ENCODE measurements around the gene ADPRM. TPM values are rescaled to one million over a fixed set of nuclear protein-coding genes. Genes with fewer than 3 reads are reported as not detected.

Gene ADPRM
- total and polyA plus RNA-seq, 2 donors (not counting 3 experiments of a cell fraction or from before 2014, with no cell fraction given): 7.4 to 7.6 TPM

- Histone ChIP-seq H3K9ac (replicated peaks; ENCODE audit: extremely low read depth, insufficient read depth, low read length) (no peak within 1 kb of the TSS), H3K9me1 (replicated peaks; ENCODE audit: control insufficient read depth, extremely low read depth, insufficient read depth, low read length) (no peaks in the 10 kb centered on the region), H3K79me2 (ENCODE audit: control insufficient read depth, insufficient read depth, low read length) (no peaks in the 10 kb centered on the region), H3K4me2 (ENCODE audit: insufficient read depth, low read length) (no peak within 1 kb of the TSS), H3K27me3 (ENCODE audit: control insufficient read depth in 2 of 2, insufficient read depth in 2 of 2, low read length in 2 of 2) (no peaks in the 10 kb centered on the region), H3K36me3 (ENCODE audit: control insufficient read depth in 2 of 2, extremely low read depth in 1 of 2, insufficient read depth in 2 of 2, low read length in 2 of 2) (no peaks in the 10 kb centered on the region), H3K4me3 (replicated peaks in 1 of 3; ENCODE audit: insufficient read depth in 1 of 3, low read depth in 1 of 3, low read length in 3 of 3) (no peak within 1 kb of the TSS), H3K27ac (ENCODE audit: insufficient read depth, low read depth, low read length) (no peak within 1 kb of the TSS), H2AFZ (ENCODE audit: low read depth, low read length) (no peak within 1 kb of the TSS), H3K4me1 (ENCODE audit: control insufficient read depth, extremely low read depth, insufficient read depth, low read length) (no peaks in the 10 kb centered on the region), H3K9me3 (replicated peaks; ENCODE audit: control insufficient read depth, insufficient read depth, low read length) (no peaks in the 10 kb centered on the region), H4K20me1 (replicated peaks; ENCODE audit: control insufficient read depth, extremely low read depth, insufficient read depth, low read length) (no peaks in the 10 kb centered on the region)
- ChIA-PET POLR2A (no interaction called here), CTCF (interaction anchor here (1.4 to 3.0 kb wide), 2 partner anchors 10 kb away, joined by 6 to 17 read pairs; no protein-coding TSS in a partner anchor)
- dilution Hi-C loops (cut with MboI; ENCODE audit: extremely low pct_ligation_motif_present, low sequenced_read_pairs) (no loop called here), intact Hi-C loops (cut with micrococcal nuclease) (no loop called here)
- DNase-seq (ENCODE audit: low read depth, low spot score) (no peak), FAIRE-seq (no peak)
- BruUV-seq (replicated peaks): no TSS peak
- TF ChIP-seq FOS (IDR thresholded peaks at IDR 0.05; ENCODE audit: borderline replicate concordance, insufficient read depth, low read length) (no peak), GATA2 (IDR thresholded peaks at IDR 0.05; ENCODE audit: insufficient read depth, insufficient read length, low read depth, low read length) (no peak), JUN (IDR thresholded peaks at IDR 0.05; ENCODE audit: borderline replicate concordance, insufficient read depth, insufficient read length, low read depth) (no peak), POLR2A (IDR thresholded peaks at IDR 0.05; ENCODE audit: low read depth, low read length) (no peak), EZH2 (IDR thresholded peaks at IDR 0.05; ENCODE audit: borderline replicate concordance, low read depth, low read length, severe bottlenecking) (no peak), MAX (IDR thresholded peaks at IDR 0.05; ENCODE audit: insufficient read depth, insufficient read length) (no peak), POLR2AphosphoS5 (IDR thresholded peaks at IDR 0.05; ENCODE audit: insufficient read depth, low read depth, low read length) (no peak), MYC (IDR thresholded peaks at IDR 0.05; ENCODE audit: low read depth, low read length) (no peak), CTCF (IDR thresholded peaks at IDR 0.05; ENCODE audit: extremely low read depth in 1 of 2, insufficient read depth in 1 of 2, low read depth in 1 of 2, low read length in 2 of 2) (no peak)
Measured at GRCh38 chr17:10657148-10657547, 40.2 kb upstream of the ADPRM start, which contains the start of gene MYH3. MYH3 (minus strand) TSS chr17:10657309; CDS start chr17:10655064, 2,245 bp downstream.

Measured in endothelial cell of umbilical vein (primary cell).